8988T (cell line): ENCODE data around the gene ITGAE.

Source experiments
- DNase-seq: peaks from one replicate; pipeline ENCODE4 v3.0.0; 2011

The ITGAE gene

DNA sequence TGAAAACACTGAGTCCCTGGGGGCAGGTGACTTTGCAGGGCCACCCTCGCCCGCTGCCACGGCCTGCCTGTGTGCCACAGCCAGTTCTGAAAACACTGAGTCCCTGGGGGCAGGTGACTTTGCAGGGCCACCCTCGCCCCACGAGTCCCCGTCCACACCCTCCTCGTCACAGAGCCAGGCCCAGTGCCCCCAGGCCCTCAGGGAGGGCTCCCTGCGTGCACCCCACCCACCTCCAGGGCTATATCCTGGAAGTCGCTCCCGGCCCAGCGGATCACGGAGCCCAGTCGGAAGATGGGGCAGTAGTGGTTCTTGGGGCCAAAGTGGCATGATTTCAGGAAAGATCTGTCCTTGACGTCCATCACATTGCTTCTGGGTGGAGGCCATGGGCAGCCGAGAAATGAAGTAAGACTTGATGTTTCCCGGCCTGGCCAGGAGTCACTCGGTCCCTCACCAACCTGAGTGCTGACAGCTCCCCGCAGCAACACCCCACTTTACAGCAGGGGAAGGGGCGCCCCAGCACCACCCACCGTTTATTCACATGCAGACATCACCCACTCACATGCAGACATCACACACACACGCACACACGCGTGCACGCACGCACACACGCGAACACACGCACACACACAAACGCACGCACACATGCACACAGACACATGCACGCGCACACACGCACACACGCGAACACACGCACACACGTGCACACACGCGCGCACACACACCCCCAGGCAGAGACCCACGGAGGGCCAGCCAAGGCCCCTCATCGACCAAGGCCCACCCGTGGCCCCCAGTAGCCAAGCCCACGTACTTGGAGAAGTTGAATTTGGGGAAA is 111.5 kb downstream of the ITGAE start:
- DNase-seq = no peak

DNA sequence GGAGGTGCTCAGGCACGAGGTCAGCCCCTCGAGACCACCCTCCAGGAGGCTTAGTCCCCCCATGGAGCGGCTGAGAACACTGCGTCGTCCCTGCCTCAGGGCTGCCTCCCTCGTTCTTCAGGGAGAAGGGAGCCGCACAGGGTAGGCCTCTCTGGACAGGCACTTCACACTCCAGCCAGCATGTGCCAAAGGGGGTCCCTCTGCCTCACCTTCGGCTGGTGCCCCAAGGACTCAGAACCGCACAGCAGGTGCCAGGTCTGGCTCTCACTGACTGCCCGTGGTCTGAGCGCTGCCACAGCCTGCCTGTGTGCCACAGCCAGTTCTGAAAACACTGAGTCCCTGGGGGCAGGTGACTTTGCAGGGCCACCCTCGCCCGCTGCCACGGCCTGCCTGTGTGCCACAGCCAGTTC is 112.1 kb downstream of the ITGAE start:
- no peak for DNase-seq

DNA sequence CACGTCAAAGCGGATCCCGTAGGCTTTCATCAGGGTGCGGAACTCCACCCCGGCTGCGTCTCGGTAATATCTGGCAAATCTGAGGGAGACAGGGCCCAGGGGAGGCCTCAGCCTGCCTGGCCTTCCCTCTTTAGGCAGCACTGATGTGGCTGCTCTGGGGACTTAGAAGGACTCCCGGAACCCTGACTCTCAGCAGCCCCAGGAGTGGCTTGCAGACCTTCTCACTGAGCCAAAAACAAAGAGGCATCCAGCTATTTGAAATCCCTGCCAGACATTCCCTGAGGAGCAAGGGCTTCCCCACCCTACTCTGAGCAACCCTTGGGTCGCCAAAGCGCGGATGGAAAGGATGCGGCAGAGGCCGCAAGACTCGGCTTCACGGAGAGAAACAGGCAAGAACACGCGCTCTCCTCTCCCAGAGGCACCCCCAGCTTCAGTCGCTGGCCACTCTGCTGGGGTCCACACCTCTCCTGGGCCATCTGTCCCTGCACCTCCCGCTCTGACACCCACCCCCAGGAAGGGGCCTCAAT is 112.9 kb downstream of the ITGAE start:
- no peak for DNase-seq

GRCh38 chr17:3685174-3685573 is 115.8 kb downstream of the ITGAE start:
- DNase-seq = no peak

DNA sequence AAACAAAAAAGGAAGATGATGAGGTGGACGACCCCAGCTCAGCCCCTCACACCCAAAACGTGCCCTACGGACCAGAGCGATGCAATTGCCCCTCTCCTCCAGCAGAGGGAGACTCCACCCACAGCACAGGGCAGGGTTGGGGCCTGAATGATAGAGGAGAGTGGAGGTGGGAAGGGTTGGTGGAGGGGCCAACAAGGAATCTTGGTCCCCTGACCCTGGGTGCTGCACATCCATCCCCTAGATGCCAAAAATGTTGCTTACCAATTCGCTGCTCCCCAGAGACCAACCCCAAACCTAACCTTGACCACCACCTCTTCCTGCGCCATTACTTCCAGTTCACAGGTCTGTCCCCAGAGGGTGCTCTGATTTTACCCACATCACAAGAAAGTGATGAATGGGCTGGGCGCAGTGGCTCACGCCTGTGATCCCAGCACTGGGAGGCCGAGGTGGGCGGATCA is 117.9 kb downstream of the ITGAE start:
- DNase-seq = peak; percentile 79

DNA sequence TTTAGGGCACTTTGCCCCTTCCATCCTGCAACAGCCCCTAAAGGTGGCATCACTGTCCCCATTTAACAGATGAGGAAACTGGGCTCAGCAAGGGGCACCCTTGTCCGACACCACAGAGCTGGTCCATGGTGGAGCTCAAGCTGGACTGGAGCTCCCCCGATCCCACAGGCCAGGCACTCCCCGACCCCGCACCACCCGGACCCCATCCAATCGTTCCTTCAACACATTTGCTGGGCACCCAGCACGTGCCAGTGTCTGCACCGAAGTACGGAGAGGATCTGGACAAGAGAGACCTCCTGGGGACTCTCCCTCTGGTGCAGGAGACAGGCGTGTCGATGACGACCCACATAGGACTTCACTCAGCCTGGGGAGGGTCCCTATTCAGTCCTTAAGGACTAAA is 119.0 kb downstream of the ITGAE start:
- no peak for DNase-seq

DNA sequence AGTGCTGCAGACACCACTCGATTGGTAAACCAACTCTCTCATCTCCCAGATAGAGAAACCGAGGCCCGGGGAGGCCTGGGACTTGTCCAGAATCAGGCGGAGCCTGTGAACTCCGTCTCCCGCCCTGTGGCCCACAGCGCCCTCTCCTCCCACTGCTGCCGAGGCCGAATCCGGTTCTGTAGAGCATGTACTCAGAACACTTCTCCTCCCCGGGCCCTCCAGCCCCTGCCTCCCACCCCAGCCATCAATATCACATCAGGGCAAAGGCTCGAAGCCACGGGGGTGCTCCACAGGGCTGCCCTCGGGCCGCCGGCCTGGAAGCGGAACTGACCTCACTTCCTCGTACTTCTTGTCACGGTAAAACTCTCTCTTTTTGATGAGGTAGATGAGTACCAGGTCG is 119.4 kb downstream of the ITGAE start:
- no peak for DNase-seq

GRCh38 chr17:3681057-3681456 is 119.9 kb downstream of the ITGAE start:
- DNase-seq = no peak

GRCh38 chr17:3679531-3680126 is 121.4 kb downstream of the ITGAE start:
- DNase-seq = no peak

GRCh38 chr17:3678821-3679530 is 122.0 kb downstream of the ITGAE start:
- DNase-seq = no peak

DNA sequence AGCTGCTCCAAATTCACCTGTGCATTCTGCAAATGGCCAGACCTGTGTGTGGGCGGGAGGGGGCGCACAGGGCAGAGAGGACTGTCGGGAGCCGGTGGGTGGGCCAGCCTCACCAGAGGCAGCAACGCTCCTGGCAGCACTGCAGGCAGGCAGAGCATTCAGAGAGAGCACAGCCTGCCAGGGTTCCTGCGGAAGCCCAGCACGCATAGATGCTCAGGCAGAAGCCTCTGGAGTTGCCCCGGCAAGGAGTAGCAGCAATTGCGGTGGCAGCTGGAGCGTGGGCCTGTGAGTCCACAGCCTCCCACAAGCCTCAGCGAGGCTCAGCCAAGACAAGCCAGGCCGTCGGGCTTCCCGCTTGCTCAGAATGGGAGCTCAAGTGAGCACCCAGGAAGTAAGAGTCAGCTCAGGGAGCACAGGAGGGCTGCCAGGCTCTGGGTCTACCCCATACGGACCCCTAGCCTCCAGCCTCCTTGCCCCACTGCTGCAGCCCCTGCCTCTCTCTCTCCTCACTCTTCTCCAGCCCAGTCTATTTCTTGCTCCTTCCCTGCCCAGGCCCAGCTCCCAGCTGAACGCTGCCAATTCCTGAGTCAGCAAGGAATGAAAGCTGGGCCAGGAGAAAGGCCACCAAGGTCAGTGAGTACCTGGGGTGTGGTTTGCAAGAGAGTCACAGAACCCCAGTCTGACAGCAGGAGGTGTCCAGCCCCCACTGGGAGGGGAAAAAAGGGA is 122.7 kb downstream of the ITGAE start:
- no peak for DNase-seq

DNA sequence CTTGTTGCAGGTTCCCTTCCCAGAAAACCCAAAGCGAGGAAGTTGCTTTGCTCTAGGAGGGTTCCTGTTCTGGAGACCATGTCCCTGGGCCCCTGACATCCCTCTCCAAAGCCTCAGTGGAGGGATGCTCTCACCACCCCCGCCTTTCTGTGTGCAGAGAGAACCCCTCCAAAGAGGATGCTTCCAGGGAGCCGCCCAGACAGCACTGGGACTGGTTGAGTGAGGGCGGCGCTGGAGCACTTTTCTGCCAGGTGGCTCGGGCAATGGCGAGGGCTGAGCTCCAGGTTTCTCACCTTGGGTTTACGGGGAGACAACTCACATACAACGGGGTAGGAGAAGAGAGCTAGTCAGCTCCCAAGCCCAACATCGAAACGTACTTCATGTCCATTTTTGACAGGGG is 125.1 kb downstream of the ITGAE start:
- DNase-seq = no peak

GRCh38 chr17:3672571-3672970 is 128.4 kb downstream of the ITGAE start:
- DNase-seq = no peak

GRCh38 chr17:3669548-3669947 is 131.4 kb downstream of the ITGAE start:
- DNase-seq = no peak

- no peak for DNase-seq
Measured at GRCh38 chr17:3669085-3669347, 132.0 kb downstream of the ITGAE start.

DNA sequence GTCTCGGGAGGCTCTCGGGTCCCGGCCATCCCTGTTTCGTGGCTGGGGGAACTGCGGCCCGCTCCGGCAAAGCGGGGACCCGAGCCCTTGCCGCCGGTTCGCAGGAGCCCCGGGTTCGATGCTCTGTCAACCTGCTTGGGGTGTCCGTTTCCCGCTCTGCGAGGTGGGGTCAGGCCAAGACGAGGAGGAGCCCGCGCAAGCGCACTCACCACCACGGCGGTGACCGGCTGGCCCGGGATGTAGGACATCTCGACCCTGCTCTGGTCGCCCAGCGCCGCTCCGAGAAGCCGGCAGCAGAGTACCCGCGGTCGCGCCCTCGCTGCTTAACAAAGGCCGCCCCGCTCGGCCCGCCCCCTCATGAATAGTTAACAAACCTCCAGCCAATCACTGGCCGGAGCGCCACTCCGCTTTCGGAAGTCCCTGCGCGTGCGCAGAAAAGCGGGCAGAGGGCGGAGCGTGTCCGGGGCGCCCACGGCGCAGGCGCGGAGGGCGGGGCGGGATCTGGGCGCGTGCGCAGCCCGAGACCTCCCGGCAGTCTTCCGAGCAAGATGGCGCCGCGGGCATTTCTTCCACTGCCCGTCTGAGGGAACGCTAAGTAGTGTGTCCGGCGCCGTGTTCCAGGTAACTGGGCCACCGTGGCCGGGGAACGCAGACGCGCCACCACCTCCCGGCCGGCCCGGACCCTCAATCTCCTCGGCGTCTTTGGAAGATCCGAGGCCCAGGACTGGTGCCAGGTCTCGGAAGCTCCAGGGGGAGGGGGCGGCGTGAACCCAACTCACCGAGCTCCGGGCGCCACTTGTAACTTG is 132.5 kb downstream of the ITGAE start, which contains the start of the genes EMC6 and TAX1BP3:
EMC6 (plus strand) TSS at position 534 of the 806 bp plus-strand sequence. CDS start 335 bp downstream, outside the sequence.
TAX1BP3 (minus strand) TSS at position 300 of the 806 bp plus-strand sequence; CDS start at position 248, 52 bp downstream.
- DNase-seq = peak; percentile 90

DNA sequence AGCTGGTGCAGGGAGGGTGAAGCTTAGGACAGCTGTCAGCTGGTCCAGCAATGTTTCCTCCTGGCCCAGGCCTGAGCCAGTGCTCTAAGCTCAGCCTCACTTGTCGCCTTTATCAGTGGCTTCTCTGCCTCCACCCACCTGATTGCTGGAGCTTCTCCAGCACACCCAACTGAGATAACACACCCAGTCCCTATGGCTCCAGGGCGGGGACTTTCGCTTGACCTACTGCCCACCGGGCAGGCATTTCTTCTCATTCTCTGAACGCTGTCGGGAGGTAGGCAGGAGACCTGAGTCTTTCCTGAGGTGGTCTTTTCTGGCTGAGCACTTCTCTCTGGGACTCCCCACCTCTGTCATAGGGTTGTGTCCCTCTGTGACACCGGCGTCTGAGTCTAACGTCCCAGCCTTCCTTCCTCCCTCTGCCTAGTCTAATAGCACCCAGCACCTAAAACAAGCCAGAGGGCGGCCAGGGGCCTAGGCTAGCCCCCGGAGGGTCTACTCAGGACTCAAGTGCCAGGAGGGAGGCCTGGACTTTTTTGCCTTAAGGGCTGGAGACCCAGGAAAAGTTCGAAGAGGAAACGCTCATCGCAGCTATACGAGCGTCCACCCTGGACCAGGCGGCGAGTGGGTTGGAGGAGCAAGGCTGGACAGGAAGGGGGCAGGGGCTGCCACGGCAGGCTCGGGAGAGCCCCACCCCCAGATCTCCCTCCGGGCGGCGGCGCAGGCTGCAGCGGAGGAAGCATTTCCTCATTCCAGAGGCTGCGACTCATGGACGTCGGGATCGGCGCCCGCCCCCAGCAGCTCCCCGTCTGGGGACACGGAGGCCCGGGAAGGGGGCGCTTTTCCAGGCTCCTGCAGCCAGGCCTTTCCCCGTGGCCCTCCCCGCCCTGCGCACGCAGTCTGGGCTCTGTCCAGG is 133.4 kb downstream of the ITGAE start:
- DNase-seq = peak; percentile 70

GRCh38 chr17:3666516-3666915 is 134.5 kb downstream of the ITGAE start:
- no peak for DNase-seq

DNA sequence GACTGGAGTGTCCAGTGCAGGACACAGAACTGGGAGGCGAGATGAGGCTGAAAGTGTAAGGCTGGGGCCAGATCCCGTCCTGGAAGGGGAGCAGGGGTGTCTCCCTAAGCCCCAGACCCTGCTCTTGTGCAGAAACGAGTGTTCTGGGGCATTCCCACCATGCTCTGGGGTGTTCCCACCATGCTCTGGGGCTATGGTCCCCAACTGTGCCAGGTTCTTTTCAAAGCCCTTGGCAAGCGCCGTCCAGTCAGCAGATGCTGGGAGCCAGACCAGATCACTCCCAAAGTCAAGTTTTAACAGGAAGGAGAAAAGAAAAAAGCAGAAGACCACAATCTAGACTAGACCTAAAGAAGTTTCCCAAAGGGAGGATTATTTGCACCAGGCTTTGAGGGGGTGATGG is 135.2 kb downstream of the ITGAE start:
- no peak for DNase-seq
